HFF-Myc (cell line): Measurements from ENCODE around the gene WDR5.
"Not testable (repeated sequence)": the region's sequence is repeated elsewhere in the genome, so short reads cannot be mapped to it uniquely, and the experiment has no call there.

Source experiments
- DNase-seq: peaks from one replicate; pipeline ENCODE4 v3.0.0-alpha.2; 2011; ENCODE audit warnings: low read depth; ENCODE audit errors: extremely low read depth
- H3K4me3 ChIP-seq: replicated peaks from 2 replicates; pipeline ENCODE4 v1.5.1; 2011; ENCODE audit warnings: low read depth, mild to moderate bottlenecking, control low read depth, low read length
- CTCF ChIP-seq: IDR thresholded peaks from 2 replicates; pipeline ENCODE4 v1.5.1; 2012; ENCODE audit warnings: mild to moderate bottlenecking, low read depth, low read length, control low read depth; ENCODE audit errors: missing control alignments

The WDR5 gene

GRCh38 chr9:134135343-134136117 is at the start of gene WDR5:
Gene WDR5 (plus strand): TSS chr9:134136082. CDS start chr9:134139878, 3,796 bp downstream.
- TF ChIP-seq CTCF: peak; percentile 21
- H3K4me3 ChIP-seq: peak within 1 kb of the TSS; percentile 99

DNA sequence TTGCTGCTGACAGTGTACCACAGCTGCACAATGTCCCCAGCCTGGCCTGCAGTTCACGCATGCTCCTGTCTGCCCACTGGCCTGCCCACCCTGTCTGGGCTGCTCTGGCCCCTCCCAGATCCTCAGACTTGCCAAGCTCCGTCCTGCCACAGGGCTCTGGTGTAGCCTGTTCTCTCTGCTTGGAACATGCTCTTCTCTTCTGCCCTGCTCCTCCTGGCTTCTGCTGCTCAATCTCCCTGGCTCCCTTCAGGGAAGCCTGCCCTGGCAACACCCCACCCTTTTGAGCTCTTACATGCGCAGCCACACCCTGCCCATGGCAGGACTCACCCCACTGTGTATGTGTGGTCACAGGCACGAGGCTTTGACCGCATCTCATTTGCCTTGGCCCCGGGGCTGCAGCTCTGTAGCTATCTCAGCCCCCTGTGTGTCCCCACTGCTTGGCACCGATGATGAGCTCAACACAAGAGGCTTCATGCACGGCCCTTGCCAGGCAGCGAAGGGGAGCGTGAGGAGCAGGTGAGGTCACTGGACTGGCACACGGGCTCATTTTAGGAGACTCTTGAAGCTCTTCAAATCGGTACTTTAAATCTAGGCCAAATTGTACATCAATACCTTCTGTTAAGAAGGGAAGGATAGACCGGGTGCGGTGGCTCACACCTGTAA is 47.7 kb upstream of the WDR5 start:
- no peak for TF ChIP-seq CTCF
- no peak overlapping the region for H3K4me3 ChIP-seq
- no peak for DNase-seq

More at GRCh38 chr9:134135343-134136117, at the start of gene WDR5:
- peak; percentile 56 for DNase-seq

GRCh38 chr9:134089972-134090371 is 45.9 kb upstream of the WDR5 start:
- no peak for DNase-seq
- H3K4me3 ChIP-seq: no peak overlapping the region
- no peak for TF ChIP-seq CTCF

DNA sequence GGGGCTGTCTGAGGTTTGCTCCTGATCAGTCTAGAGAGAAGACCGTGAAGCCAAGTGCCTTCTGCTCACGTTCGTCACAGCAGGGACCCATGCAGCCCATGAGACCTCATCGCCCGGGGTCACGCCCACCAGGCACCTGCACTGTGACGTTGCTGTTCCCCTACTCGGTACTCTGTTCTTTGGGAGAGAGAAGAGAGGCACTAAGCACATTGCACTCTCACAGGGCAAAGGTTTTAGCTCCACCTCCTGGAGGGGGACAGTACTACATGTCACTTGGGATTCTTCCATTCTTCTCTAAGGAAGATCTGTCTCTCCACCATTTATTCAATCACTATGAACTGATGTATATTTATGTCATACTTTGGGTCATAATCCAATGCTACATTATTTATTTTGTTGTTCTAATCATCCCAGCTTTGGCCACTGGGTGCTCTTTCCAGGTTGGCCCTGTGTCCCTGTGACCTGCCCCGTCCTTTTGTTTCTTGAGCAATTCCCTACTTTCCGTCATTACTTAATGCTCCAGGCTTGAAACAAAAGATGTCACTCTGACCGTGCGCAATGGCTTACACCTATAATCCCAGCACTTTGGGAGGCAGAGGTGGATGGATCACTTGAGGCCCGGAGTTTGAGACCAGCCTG is 36.6 kb upstream of the WDR5 start:
- peak; percentile 16 for DNase-seq
- H3K4me3 ChIP-seq: no peak overlapping the region
- peak; percentile 78 for TF ChIP-seq CTCF

DNA sequence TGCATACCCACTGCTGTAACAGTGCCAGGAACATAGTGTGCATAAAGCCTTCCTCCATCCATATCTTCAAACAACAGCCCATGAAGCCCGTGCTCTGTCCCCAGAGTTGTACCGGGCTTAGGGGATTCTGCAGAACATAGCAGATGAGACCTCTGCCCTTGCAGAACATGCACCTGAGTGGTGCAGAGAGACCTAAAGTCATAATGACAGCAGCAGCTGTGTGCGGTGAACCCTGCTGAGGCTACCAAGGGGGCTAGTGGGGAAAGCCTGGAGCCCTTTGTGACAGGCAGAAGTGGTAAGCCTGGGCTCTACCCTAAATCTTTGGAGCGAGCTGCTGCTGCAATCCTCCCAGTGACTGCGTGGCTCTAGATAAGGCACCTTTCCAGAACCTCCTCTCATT is 35.8 kb upstream of the WDR5 start:
- TF ChIP-seq CTCF: no peak
- DNase-seq: no peak
- H3K4me3 ChIP-seq: no peak overlapping the region

DNA sequence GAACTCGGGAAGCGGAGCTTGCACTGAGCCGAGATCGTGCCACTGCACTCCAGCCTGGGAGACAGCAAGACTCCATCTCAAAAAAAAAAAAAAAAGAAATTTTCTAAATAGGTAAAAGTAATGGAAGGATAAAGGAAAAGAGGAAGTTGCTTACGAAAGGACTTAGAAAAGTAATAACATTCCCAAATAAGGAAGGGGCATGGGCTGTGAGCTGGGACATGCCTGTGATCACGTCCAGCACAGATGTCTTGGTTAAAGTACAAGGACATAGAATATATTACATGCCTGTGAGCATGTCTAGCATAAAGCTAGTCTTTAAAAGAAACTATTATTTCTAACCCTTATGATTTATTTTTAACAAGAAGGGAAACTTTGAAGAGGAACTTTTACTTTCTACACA is 34.7 kb upstream of the WDR5 start:
- H3K4me3 ChIP-seq, DNase-seq: not testable (repeated sequence)

DNA sequence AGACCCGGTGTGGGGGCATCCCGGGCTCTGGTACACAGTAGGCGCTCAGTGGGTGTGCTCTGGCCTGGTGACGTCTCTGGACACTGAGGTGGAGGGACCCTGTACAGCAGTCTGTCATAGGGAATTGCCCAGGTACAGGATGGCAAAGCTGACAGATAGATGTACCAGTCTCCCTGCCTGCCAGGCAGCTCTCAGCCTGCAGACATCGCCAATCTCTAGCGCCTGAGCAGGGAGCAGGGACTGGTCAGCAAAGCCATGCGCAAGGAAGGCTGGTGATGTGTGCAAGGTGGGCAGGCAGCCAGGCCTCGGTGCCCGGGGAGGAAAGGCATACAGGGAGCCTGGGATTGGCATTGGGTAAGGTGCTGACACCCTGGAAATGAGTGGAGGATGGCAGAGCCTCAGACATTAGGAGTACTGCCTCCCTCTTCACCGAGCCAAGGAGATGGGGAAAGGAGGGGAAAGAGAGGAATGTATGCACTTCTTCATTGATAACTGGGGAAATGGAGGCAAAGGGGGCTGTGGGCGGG is 34.2 kb upstream of the WDR5 start:
- DNase-seq: no peak
- TF ChIP-seq CTCF: no peak
- no peak overlapping the region for H3K4me3 ChIP-seq
